Measurements from ENCODE around the gene SMIM24. TPM values are rescaled to one million over a fixed set of nuclear protein-coding genes. Genes with fewer than 3 reads are reported as not detected.
A peak's percentile ranks its signal among the peaks of the same experiment; 100 is the strongest.

The SMIM24 gene
- total RNA-seq, 3 donors from 2014 or later, result 8.5 to 62.5 (median 41.8) TPM

GRCh38 chr19:3482507-3483225 is 2.3 kb upstream of the SMIM24 start:
- no peaks in the 10 kb centered on the region for H3K9me3 ChIP-seq
- TF ChIP-seq CTCF (IDR thresholded peaks at IDR 0.05), result no peak
- DNase-seq, result peak; percentile 61 to 84 (median 84)
- peak; percentile 60 for ATAC-seq
- no peaks in the 10 kb centered on the region for H3K36me3 ChIP-seq (ENCODE audit: low read depth)
- peaks cover 10% of the 10 kb centered on the region for H3K4me1 ChIP-seq (ENCODE audit: low read depth)
- peak overlapping the region; percentile 6 for H3K4me3 ChIP-seq
- intact Hi-C loops (cut with DNase I, micrococcal nuclease), result no loop called here

DNA sequence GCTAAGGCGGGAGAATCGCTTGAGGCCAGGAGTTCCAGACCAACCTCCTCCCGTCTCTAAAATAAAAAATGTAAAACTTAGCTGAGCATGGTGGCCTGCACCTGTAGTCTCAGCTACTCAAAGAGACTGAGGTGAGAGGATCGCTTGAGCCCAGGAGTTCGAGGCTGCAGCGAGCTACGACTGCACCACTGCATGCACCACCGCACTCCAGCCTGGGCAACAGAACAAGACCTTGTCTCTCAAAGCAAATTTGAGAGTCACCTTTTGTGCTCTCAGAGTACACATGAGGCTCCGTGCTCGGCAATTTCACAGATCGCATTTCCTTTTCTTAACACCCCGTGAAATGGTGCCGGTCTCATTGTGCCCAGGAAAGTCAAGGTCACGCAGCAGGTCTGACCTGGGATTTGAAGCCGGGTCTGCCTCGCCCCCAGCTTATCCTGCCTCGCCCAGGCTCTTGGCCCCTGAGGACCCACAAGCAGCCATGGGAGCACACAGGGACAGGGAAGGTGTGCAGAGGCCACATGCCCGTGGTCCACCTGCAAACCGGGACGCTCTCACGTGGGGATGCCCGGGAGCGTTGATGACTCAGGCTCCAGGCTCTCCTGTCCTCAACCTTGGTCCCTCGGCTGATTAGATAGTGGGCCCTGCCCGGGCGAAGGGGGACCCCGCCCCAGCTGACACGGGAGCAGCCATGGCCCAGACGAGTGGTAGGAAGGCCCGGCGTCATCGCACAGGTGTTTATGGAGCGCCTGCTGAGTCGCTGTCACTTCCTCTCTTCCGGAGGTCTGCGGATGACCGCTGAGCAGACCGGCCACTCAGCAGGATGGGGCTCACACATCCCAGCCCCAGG is 1.1 kb upstream of the SMIM24 start:
- Histone ChIP-seq H3K36me3 (ENCODE audit: low read depth) (no peaks in the 10 kb centered on the region), H3K4me1 (ENCODE audit: low read depth) (peaks cover 10% of the 10 kb centered on the region), H3K4me3 (no peak overlapping the region), H3K9me3 (no peaks in the 10 kb centered on the region)
- DNase-seq (no peak), ATAC-seq (no peak)
- intact Hi-C loops (cut with DNase I, micrococcal nuclease), result no loop called here
- TF ChIP-seq CTCF (IDR thresholded peaks at IDR 0.05), result no peak

- ATAC-seq, result peak; percentile 56
- Histone ChIP-seq H3K9me3 (no peaks in the 10 kb centered on the region), H3K36me3 (ENCODE audit: low read depth) (no peaks in the 10 kb centered on the region), H3K4me1 (ENCODE audit: low read depth) (peaks cover 10% of the 10 kb centered on the region), H3K4me3 (no peak overlapping the region)
- no peak for TF ChIP-seq CTCF (IDR thresholded peaks at IDR 0.05)
- intact Hi-C loops (cut with DNase I, micrococcal nuclease), result no loop called here
- DNase-seq, result peak in 2 of 3 donors; percentile 38 to 62
Measured at GRCh38 chr19:3479834-3480215, 500 bp downstream of the SMIM24 start.

DNA sequence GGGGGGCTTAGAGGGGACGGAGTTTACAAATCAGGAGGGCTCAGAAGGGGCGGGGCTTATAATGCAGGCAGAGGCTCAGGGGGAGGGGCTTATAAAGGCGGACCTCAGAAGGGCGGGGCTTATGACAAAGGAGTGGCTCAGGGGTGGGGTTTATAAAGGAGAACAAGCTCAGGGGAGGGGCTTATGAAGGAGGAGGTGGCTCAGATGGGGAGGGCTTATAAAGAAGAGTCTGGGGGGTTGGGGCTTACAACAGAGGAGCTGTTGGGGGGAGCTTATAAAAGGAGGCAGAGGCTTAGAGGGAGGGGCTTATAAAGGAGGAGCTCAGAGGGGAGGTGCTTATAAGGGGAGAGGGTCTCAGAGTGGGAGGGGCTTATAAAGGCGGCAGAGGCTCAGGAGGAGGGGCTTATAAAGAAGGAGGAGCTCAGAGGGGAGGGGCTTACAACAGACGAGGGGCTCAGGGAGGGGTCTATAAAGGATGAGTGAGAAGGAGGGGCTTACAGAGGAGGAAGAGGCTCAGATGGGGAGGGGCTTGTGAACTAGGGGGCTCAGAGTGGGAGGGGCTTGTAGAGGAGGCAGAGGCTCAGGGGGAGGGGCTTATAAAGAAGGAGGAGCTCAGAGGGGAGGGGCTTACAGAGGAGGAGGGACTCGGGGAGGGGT is 1.0 kb downstream of the SMIM24 start:
- Histone ChIP-seq H3K4me3 (no peak overlapping the region), H3K4me1 (ENCODE audit: low read depth) (peaks cover 14% of the 10 kb centered on the region), H3K36me3 (ENCODE audit: low read depth) (no peaks in the 10 kb centered on the region), H3K9me3 (no peaks in the 10 kb centered on the region)
- peak; percentile 11 for ATAC-seq
- intact Hi-C loops (cut with DNase I, micrococcal nuclease), result no loop called here
- TF ChIP-seq CTCF (IDR thresholded peaks at IDR 0.05), result no peak
- DNase-seq, result peak in 2 of 3 donors; percentile 55 to 63

- ATAC-seq (no peak), DNase-seq (no peak)
- Histone ChIP-seq H3K36me3 (ENCODE audit: low read depth) (no peaks in the 10 kb centered on the region), H3K4me3 (no peak overlapping the region), H3K9me3 (no peaks in the 10 kb centered on the region), H3K4me1 (ENCODE audit: low read depth) (peaks cover 16% of the 10 kb centered on the region)
- intact Hi-C loops (cut with DNase I, micrococcal nuclease), result no loop called here
- TF ChIP-seq CTCF (IDR thresholded peaks at IDR 0.05), result no peak
Measured at GRCh38 chr19:3478409-3479176, 1.7 kb downstream of the SMIM24 start.

Data from mucosa of descending colon (tissue), 3 donors.